HG03139 (cell line): Measurements from ENCODE around the gene HAAO.

Source experiments
- ATAC-seq: cut with Tn5 transposase; IDR thresholded peaks from one replicate; pipeline ENCODE4 v1.9.1; 2021; ENCODE audit not compliant: unreplicated experiment

The HAAO gene

GRCh38 chr2:42794271-42795046, 2.1 kb upstream of the HAAO start:
- no peak for ATAC-seq

GRCh38 chr2:42793334-42794270, 1.2 kb upstream of the HAAO start:
- ATAC-seq: no peak

DNA sequence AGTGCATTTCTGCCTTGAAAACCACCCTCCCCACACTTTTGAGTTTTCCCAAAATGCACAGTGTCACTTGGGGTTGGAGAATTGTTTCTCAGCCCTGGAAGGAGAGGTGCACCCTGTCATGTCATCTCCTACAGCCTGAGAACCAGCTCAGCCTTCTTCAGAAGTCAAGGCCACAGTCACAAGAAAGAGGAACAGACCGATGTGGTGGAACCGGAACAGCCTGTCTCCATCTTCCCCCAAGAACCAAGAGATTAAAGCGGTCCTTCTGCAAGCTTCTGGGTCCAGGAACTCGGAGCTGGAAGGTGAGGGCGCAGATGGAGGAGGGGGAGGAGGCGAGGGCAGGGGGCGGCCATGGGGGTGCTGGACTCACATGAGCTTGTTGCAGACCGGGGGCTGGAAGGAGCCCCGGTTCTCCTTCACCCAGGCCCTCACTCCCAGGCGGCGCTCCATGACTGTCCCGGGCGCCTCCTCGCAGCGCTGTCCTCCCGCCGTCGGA, 248 bp downstream of the HAAO start:
- ATAC-seq: no peak

GRCh38 chr2:42791606-42792005, 777 bp downstream of the HAAO start:
- ATAC-seq: no peak

DNA sequence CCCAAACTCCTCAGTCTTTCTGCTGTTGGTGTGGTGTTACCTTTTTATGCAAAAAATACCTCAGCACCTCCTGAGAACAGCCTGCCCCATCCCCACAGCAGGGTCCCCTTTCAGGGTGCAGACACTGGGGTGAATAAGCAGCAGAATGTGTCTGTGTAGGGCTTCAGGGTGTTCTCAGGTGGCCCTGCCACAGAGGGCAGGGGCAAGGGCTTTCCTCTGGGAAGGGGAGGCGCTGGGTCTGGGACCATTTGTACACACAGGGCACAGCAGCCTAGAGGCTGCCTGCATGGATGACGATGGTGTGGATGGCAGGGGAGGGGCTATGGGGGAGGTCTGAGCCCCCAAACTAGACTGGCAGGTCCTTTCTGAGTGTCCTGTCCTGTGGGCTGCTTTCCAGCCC, 2.6 kb downstream of the HAAO start:
- no peak for ATAC-seq

DNA sequence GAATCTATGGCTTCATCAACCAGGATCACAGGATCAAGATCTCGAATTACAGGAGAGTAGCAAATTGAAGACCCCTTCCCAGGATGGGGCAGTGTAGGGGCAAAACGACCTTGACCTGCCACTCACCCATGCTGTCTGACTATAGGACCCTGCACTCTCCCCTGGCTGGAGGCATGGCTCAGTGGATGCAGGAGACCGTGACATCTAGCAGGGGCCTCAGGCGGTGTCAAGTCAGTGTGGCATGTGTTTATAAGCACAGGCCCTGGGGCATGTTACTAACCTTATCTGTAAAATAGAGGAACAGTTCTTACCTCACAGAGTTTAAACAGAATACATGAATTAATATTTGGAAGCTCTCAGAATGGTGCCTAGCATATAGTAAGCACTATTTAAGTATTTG, 3.5 kb downstream of the HAAO start:
- ATAC-seq: no peak

DNA sequence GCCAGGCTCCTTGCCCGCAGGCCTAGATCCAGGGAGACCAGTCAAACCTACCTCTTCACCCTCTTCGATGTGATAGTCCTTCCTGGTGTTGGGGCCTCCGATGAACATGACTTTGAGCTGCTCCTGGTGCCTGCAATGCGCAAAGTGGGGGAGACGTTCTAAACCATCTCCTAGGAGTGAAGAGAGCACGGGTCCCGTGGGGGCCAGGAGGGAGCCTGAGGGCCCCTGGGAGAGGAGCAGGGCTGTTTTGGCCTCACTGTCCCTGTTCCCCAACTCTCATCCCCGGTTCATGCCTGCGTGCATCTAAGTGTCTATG, 3.9 kb downstream of the HAAO start:
- no peak for ATAC-seq

DNA sequence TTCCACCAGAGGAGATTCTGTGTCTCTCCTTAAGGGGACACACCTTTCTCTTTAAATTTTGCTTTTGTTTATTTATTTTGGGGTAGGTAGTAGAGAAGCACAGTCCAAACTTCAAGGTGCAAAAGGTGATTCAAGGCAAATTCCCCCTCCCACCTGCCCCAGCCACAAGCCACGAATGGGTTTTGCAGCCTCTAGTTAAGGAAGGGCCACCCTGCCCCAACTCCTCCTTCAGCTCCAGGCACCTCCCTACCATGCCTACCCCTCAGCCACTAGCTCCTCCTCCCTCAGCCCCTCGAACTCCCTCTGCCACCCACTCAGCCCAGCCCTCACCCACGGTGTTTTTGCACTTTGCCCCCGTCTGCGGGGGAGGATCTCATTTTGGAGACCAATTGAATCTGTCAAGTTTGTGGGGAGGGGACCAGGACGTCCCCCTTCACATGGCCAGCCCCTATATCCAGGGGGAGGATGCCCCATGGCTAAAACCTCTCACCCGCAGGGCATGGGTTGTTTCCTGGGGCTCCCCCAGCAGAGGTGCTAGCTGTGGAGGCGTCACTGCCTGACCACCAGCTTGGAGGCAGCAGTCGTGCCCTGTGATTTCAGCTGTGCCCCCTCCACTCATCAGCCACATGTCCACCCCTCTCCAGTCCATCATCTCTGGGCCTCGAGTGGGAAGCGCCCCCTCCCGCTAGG, 4.5 kb downstream of the HAAO start:
- ATAC-seq: no peak

- ATAC-seq: no peak
Measured at GRCh38 chr2:42787424-42787787, 5.0 kb downstream of the HAAO start.

GRCh38 chr2:42786561-42787345, 5.6 kb downstream of the HAAO start:
- no peak for ATAC-seq

DNA sequence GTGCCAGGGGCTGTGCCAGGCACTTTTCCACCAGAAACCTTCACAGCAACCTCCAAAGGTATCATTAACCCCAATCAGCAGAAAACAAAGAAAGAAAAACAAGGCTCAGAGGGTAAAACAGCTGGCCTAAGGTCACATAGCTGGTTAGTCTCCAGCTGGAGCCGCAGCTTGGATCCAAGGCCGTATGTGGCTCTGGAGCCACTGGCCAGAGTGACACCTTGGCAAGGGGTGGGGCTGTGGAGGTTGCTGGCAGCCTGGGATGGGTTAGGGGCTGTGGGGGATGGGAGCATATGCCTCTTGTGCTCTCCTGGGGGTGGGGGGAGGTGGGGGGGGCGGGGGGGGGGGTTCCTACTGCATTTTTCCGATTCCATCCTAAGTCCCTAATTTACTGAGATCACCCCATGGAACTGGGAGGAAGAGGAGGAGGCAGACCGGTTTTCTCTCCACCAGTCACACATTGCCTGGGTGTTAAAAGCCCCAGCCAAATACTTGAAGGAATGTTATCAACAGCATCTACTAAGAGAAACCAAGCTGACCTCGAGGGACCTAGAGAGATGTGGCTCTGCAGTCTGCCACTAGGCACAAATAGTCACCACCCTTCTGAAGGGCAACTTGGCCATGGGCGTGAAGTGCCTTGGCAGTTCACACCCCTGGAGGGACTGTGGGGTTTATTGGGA, 8.0 kb downstream of the HAAO start:
- ATAC-seq: no peak

DNA sequence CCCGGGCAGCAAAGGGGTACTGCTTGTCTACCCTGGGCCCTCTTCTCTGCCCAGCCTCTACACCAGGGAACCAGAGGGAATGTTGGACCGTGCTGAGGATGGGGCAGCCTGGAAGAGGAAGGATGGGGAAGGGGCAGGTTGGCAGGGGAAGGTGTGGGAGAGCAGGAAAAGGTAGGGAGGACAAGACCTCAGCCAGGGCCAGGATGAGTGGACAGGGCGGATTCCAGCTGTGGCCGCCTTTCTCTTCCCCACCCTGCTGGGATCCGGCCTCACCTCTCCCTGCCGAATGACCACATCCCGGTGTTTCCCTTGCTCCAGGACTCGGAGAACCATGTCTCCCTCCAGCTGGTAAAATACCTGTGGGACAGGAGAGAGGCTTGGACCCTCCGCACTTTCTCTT, 8.9 kb downstream of the HAAO start:
- no peak for ATAC-seq

GRCh38 chr2:42781181-42781580, 11.2 kb downstream of the HAAO start:
- ATAC-seq: no peak

DNA sequence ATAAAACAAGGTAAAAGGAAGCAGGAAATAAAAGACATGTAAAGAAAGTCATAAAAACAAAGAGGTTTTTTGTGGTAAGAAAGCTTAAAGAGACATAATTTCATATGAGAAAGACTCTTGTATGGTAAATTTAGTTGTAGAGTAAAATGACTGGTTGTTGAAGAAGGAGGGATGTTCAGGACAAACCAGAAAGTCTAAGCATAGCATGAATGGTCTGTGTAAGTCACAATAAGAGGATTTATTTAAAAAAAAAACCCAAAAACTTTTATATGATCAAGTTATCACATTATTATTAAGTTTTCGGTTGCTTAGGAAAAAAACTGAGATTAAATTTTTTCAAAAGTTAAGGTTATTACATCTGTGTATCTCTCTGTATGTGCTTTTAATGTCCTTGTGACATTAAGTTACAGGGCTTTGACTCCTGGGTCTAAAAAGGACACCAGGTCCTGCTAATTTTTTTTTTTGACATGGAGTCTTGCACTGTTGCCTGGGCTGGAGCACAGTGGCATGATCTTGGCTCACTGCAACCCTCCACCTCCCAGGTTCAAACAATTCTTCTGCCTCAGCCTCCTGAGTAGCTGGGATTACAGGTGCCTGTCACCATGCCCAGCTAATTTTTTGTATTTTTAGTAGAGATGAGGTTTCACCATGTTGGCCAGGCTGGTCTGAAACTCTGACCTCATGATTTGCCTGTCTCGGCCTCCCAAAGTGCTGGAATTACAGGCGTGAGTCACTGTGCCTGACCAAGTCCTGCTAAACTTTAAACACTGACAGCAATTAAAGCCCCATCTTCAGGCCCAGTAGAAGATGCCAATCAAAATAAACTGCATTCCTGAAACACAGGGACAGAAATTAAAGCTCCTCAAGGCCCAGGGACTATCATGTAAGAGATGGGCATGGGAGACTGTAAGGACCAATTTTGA, 14.2 kb downstream of the HAAO start:
- no peak for ATAC-seq

DNA sequence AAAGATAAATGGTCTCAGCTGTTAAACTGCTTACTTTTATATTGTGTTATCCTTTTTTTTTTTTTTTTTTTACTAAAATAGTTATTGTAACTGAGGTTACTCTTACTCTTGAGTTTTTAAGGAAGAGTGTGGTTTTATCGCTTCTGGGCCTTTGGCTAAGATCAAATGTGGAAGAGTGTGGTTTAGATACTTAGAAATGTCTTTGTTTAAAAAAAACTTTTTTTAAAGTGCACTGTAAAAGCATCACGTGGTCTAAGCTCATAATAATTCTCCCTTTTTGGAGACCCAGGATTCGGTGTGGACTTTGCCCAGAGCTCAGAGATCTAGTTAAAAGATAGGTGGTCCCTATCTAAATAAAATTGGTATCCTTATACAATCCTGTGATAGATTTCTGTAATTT, 16.6 kb downstream of the HAAO start:
- ATAC-seq: no peak

DNA sequence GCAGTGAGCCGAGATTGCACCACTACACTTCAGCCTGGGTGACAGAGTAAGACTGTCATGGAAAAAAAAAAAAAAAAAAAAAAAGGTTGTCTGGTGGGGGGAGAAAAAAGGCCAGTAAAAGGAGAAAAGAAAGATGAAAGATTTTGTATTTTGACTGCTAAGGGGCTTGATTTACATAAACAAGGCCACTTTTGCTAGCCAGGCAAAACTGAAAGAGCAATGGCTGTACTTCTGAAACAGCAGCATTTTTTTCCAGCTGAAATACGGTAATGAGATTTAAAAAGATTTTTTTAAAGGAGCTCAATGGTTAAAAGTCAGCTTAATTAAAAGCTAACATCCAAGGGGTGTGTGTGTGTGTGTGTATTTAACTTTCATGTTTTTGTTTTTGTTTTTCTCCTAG, 17.2 kb downstream of the HAAO start:
- ATAC-seq: no peak

- no peak for ATAC-seq
Measured at GRCh38 chr2:42771546-42772153, 20.7 kb downstream of the HAAO start.

GRCh38 chr2:42770288-42771131, 21.9 kb downstream of the HAAO start:
- no peak for ATAC-seq
